HEK293T (cell line): ENCODE measurements around the gene KRT79.

ENCODE experiments used
- CTCF ChIA-PET: fragments of 350-600 bp; formaldehyde crosslinking; extraction: SDS; loops from one replicate; lab custom pipeline; 2021; ENCODE audit warnings: antibody characterized with exemption, inconsistent platforms; lab: Yijun Ruan, JAX
- POLR2A ChIA-PET: fragments of 350-600 bp; formaldehyde crosslinking; extraction: SDS; loops from one replicate; lab custom pipeline; 2020; ENCODE audit warnings: antibody characterized with exemption, inconsistent platforms; lab: Yijun Ruan, JAX
- DNase-seq: peaks from one replicate; pipeline ENCODE4 v3.0.0; 2012; ENCODE audit warnings: mixed read lengths; ENCODE audit errors: extremely low spot score
- ARNT ChIP-seq: fragments of 450-650 bp; IDR thresholded peaks from 2 replicates; pipeline ENCODE4 v1.6.1; 2017; ENCODE audit warnings: mild to moderate bottlenecking
- BHLHE40 ChIP-seq: fragments of 450-650 bp; IDR thresholded peaks from 2 replicates; pipeline ENCODE4 v1.6.1; 2016; ENCODE audit warnings: mild to moderate bottlenecking, moderate library complexity, borderline replicate concordance
- CTBP1 ChIP-seq: fragments of 450-650 bp; IDR thresholded peaks from 2 replicates; pipeline ENCODE4 v1.6.1; 2016; ENCODE audit warnings: borderline replicate concordance
- ELF4 ChIP-seq: fragments of 450-650 bp; IDR thresholded peaks from 2 replicates; pipeline ENCODE4 v1.6.1; 2017; ENCODE audit warnings: antibody characterized with exemption
- FOXA1 ChIP-seq: fragments of 450-650 bp; IDR thresholded peaks from 2 replicates; pipeline ENCODE4 v1.6.1; 2016; ENCODE audit warnings: mild to moderate bottlenecking
- FOXK2 ChIP-seq: fragments of 450-650 bp; IDR thresholded peaks from 2 replicates; pipeline ENCODE4 v1.6.1; 2016; ENCODE audit warnings: mild to moderate bottlenecking
- FOXM1 ChIP-seq: fragments of 450-650 bp; IDR thresholded peaks from 2 replicates; pipeline ENCODE4 v1.6.1; 2017; ENCODE audit warnings: mild to moderate bottlenecking, borderline replicate concordance
- HDGF ChIP-seq: fragments of 450-650 bp; IDR thresholded peaks from 2 replicates; pipeline ENCODE4 v1.6.1; 2017; ENCODE audit warnings: antibody characterized with exemption, borderline replicate concordance
- L3MBTL2 ChIP-seq: fragments of 450-650 bp; conservative IDR thresholded peaks from 2 replicates; pipeline ENCODE4 v1.6.1; 2016; ENCODE audit warnings: mild to moderate bottlenecking
- LEF1 ChIP-seq: fragments of 450-650 bp; IDR thresholded peaks from 2 replicates; pipeline ENCODE4 v1.6.1; 2017; ENCODE audit warnings: mild to moderate bottlenecking, borderline replicate concordance
- NFRKB ChIP-seq: fragments of 450-650 bp; IDR thresholded peaks from 2 replicates; pipeline ENCODE4 v1.6.1; 2016; ENCODE audit warnings: mild to moderate bottlenecking, moderate library complexity
- PKNOX1 ChIP-seq: fragments of 450-650 bp; IDR thresholded peaks from 2 replicates; pipeline ENCODE4 v1.6.1; 2016
- SP1 ChIP-seq: fragments of 450-650 bp; IDR thresholded peaks from 2 replicates; pipeline ENCODE4 v1.6.1; 2017
- SUZ12 ChIP-seq: fragments of 450-650 bp; IDR thresholded peaks from 2 replicates; pipeline ENCODE4 v1.6.1; 2016; ENCODE audit warnings: mild to moderate bottlenecking
- TARDBP ChIP-seq: fragments of 450-650 bp; IDR thresholded peaks from 2 replicates; pipeline ENCODE4 v1.6.1; 2016
- ZNF384 ChIP-seq: fragments of 450-650 bp; IDR thresholded peaks from 2 replicates; pipeline ENCODE4 v1.6.1; 2016

The KRT79 gene

GRCh38 chr12:52772772-52773171 lies 61.3 kb downstream of the KRT79 start:
- DNase-seq: no peak
- POLR2A ChIA-PET: no interaction called here
- TF ChIP-seq FOXA1 (no peak), LEF1 (no peak), FOXK2 (no peak), FOXM1 (no peak), CTBP1 (no peak), L3MBTL2 (no peak)
- CTCF ChIA-PET: interaction anchor here (1.0 kb wide), 1 partner anchor 207 kb away, joined by 3 read pairs; no protein-coding TSS in a partner anchor

DNA sequence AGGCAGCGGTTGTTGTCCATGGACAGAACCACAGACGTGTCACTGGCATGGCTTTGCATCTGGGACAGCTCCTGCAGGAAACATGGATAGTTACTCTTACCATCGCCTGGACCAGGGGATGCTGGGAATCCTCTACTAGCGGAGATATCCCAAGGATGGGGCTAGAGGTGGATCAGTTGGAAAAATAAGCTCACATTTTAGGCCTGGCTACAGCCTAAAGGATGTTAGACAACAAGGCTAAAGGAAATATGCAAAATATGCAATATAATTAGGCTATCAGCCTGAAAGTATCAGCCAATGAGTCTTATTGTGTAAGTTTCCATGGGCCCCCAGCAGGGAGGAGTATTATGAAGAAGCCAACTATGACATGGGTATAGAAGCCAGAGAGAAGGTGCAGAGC lies 61.9 kb downstream of the KRT79 start:
- TF ChIP-seq SP1: no peak
- no peak for TF ChIP-seq SUZ12
- no peak for TF ChIP-seq TARDBP
- no peak for TF ChIP-seq ARNT
- TF ChIP-seq CTBP1: no peak
- TF ChIP-seq BHLHE40: no peak
- no peak for TF ChIP-seq ZNF384
- TF ChIP-seq HDGF: no peak
- TF ChIP-seq NFRKB: no peak
- TF ChIP-seq ELF4: no peak
- TF ChIP-seq FOXA1: no peak
- no peak for TF ChIP-seq L3MBTL2
- no peak for TF ChIP-seq FOXK2
- TF ChIP-seq LEF1: no peak
- TF ChIP-seq FOXM1: no peak
- no peak for TF ChIP-seq PKNOX1
- DNase-seq: no peak
- ChIA-PET POLR2A (no interaction called here), CTCF (interaction anchor here (1.0 kb wide), 1 partner anchor 208 kb away, joined by 3 read pairs; no protein-coding TSS in a partner anchor)

DNA sequence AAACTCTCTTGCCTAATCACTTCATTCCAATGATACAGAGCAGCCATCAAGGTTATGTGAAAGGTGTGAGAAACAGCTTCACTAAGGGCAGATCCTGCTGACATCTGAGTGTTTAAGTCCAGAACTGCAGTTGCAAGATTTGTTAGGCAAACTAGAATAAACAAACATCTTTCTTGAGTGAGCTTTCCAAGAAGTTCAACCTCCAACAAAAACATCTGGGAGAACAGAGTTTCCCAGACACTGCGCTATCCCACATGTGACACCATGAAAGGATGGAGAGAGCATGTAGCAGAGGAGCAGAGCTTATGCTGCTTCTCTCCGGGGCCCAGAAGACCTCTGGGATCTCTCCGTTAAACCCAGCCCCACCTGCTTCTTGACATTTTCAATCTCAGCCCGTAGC lies 62.6 kb downstream of the KRT79 start:
- CTCF ChIA-PET: no interaction called here
- POLR2A ChIA-PET: no interaction called here
- TF ChIP-seq L3MBTL2 (no peak), FOXK2 (no peak), LEF1 (no peak), FOXM1 (no peak), SUZ12 (no peak), BHLHE40 (no peak)
- DNase-seq: no peak
